HCT116 (cell line): ENCODE results near the gene SP140L. TPM values are rescaled to one million over a fixed set of nuclear protein-coding genes. Genes with fewer than 3 reads are reported as not detected.

Source experiments
- ATAC-seq: fragments of 200-7000 bp; cut with Tn5 transposase; 2 replicates; pipeline ENCODE4 v1.9.1; 2020; ENCODE audit warnings: mild to moderate bottlenecking, moderate library complexity
- BruUV-seq: library from RNA; stranded (reverse); fragments of 400-500 nt; replicated peaks from 2 replicates; lab custom pipeline; 2021; lab: Mats Ljungman, UMichigan
- CTCF ChIA-PET: fragments of 300-600 bp; sonication (Branson Sonifier 250); formaldehyde crosslinking; loops from one replicate; lab custom pipeline; 2021; ENCODE audit warnings: antibody characterized with exemption; lab: Charles Lee
- POLR2A ChIA-PET: fragments of 300-600, 350-600 bp; sonication (Branson Sonifier 250); formaldehyde crosslinking; loops from one replicate; lab custom pipeline; 2021; ENCODE audit warnings: antibody characterized with exemption; lab: Charles Lee
- RAD21 ChIA-PET, 2 experiments: fragments of 300-600 bp; sonication (Branson Sonifier 250); formaldehyde crosslinking; loops; one replicate each; lab custom pipeline; 2023; ENCODE audit warnings: low total read pairs in 2 of 2; ENCODE audit not compliant: uncharacterized antibody in 2 of 2, unreplicated experiment in 2 of 2, low non-redundant PET in 1 of 2; lab: Charles Lee
- DNase-seq: peaks from one replicate; pipeline ENCODE4 v3.0.0-alpha.2; 2010; ENCODE audit warnings: low read depth, low spot score
- H2AFZ ChIP-seq: fragments of 200-600 bp; shearing (Covaris generic), sonication (generic); 2 replicates; pipeline ENCODE4 v1.6.1; 2017; ENCODE audit warnings: low read depth, mixed run types, mixed read lengths, antibody characterized with exemption, low read length; ENCODE audit not compliant: poor library complexity, severe bottlenecking
- H3K27ac ChIP-seq: 2 replicates; pipeline ENCODE4 v1.5.1; 2012; ENCODE audit warnings: low read depth, low read length
- H3K27me3 ChIP-seq: fragments of 200-600 bp; sonication (generic); 2 replicates; pipeline ENCODE4 v1.6.1; 2016; ENCODE audit warnings: mixed run types, low read length, mixed read lengths; ENCODE audit not compliant: insufficient read depth
- H3K36me3 ChIP-seq, 2 experiments: fragments of 200-500 bp in 1 of 2; fragments of 200-600 bp in 1 of 2; sonication (Bioruptor generic) in 1 of 2; sonication (generic) in 1 of 2; 2 replicates each; pipeline versions ENCODE4 v1.5.1 to v1.6.1; 2014 to 2016; ENCODE audit warnings: low read length in 2 of 2, inconsistent platforms in 1 of 2, mixed read lengths in 1 of 2, mixed run types in 1 of 2; ENCODE audit not compliant: insufficient read depth in 2 of 2, control insufficient read depth in 1 of 2
- H3K4me1 ChIP-seq, 2 experiments: fragments of 200-600 bp in 1 of 2; sonication (generic) in 1 of 2; 2 replicates each; pipeline versions ENCODE4 v1.5.1 to v1.6.1; 2012 to 2017; ENCODE audit warnings: low read length in 2 of 2, inconsistent platforms in 1 of 2, mild to moderate bottlenecking in 1 of 2, mixed read lengths in 1 of 2, mixed run types in 1 of 2, moderate library complexity in 1 of 2; ENCODE audit not compliant: insufficient read depth in 2 of 2, control insufficient read depth in 1 of 2
- H3K4me2 ChIP-seq: fragments of 200-600 bp; sonication (generic); 2 replicates; pipeline ENCODE4 v1.6.1; 2017; ENCODE audit warnings: mixed run types, low read length, mixed read lengths
- H3K4me3 ChIP-seq, 2 experiments: fragments of 200-600 bp in 1 of 2; sonication (generic) in 1 of 2; replicated peaks in 1 of 2; 2 replicates each; pipeline ENCODE4 v1.5.1; 2011 to 2016; ENCODE audit warnings: low read length in 2 of 2, control low read depth in 1 of 2, low read depth in 1 of 2, mild to moderate bottlenecking in 1 of 2, mixed read lengths in 1 of 2, mixed run types in 1 of 2
- H3K79me2 ChIP-seq: fragments of 200-600 bp; sonication (generic); 2 replicates; pipeline ENCODE4 v1.6.1; 2017; ENCODE audit warnings: mild to moderate bottlenecking, mixed run types, low read length, moderate library complexity, mixed read lengths; ENCODE audit not compliant: insufficient read depth
- H3K9ac ChIP-seq: fragments of 200-600 bp; sonication (generic); 2 replicates; pipeline ENCODE4 v1.6.1; 2016; ENCODE audit warnings: low read length, mixed read lengths
- H3K9me2 ChIP-seq: fragments of 200-600 bp; sonication (generic), shearing (Covaris generic); 2 replicates; pipeline ENCODE4 v1.6.1; 2017; ENCODE audit warnings: mixed run types, mild to moderate bottlenecking, moderate library complexity; ENCODE audit not compliant: insufficient read depth
- H3K9me3 ChIP-seq, 2 experiments: fragments of 200-500 bp in 1 of 2; fragments of 200-600 bp in 1 of 2; sonication (Bioruptor generic) in 1 of 2; sonication (generic) in 1 of 2; 2 replicates each; pipeline ENCODE4 v1.6.1; 2014 to 2017; ENCODE audit warnings: low read length in 2 of 2, mixed read lengths in 2 of 2, inconsistent platforms in 1 of 2, low read depth in 1 of 2, mild to moderate bottlenecking in 1 of 2, mixed run types in 1 of 2, moderate library complexity in 1 of 2; ENCODE audit not compliant: control insufficient read depth in 1 of 2, insufficient read depth in 1 of 2
- H4K20me1 ChIP-seq: fragments of 200-600 bp; sonication (generic), shearing (Covaris generic); 2 replicates; pipeline ENCODE4 v1.6.1; 2017; ENCODE audit warnings: mixed run types, mild to moderate bottlenecking, moderate library complexity; ENCODE audit not compliant: insufficient read depth
- CBX3 ChIP-seq: IDR thresholded peaks from 2 replicates; pipeline ENCODE4 v1.6.1; 2012; ENCODE audit warnings: low read depth
- CEBPB ChIP-seq: IDR thresholded peaks from 2 replicates; pipeline ENCODE4 v1.6.1; 2012; ENCODE audit warnings: low read depth
- EGR1 ChIP-seq: IDR thresholded peaks from 2 replicates; pipeline ENCODE4 v1.6.1; 2012; ENCODE audit warnings: low read depth
- ELF1 ChIP-seq: IDR thresholded peaks from 2 replicates; pipeline ENCODE4 v1.6.1; 2012; ENCODE audit warnings: low read depth, borderline replicate concordance
- EZH2 ChIP-seq: fragments of 200-600 bp; sonication (generic); IDR thresholded peaks from 2 replicates; pipeline ENCODE4 v1.6.1; 2017; ENCODE audit warnings: antibody characterized with exemption, mixed run types
- EZH2phosphoT487 ChIP-seq: fragments of 200-600 bp; IDR thresholded peaks from 2 replicates; pipeline ENCODE4 v1.6.1; 2018; ENCODE audit warnings: antibody characterized with exemption, borderline replicate concordance
- FOSL1 ChIP-seq: IDR thresholded peaks from 2 replicates; pipeline ENCODE4 v1.6.1; 2012; ENCODE audit warnings: low read depth
- JUND ChIP-seq: IDR thresholded peaks from 2 replicates; pipeline ENCODE4 v1.6.1; 2012
- POLR2A ChIP-seq: IDR thresholded peaks from 2 replicates; pipeline ENCODE4 v1.7.0; 2011; ENCODE audit warnings: borderline replicate concordance; ENCODE audit not compliant: insufficient read depth, insufficient read length; ENCODE audit errors: extremely low read depth
- POLR2AphosphoS5 ChIP-seq: IDR thresholded peaks from 2 replicates; pipeline ENCODE4 v1.6.1; 2011; ENCODE audit warnings: mild to moderate bottlenecking, low read depth, low read length, moderate library complexity
- RAD21 ChIP-seq: IDR thresholded peaks from 2 replicates; pipeline ENCODE4 v1.6.1; 2012; ENCODE audit warnings: low read depth, mild to moderate bottlenecking
- SIN3A ChIP-seq: IDR thresholded peaks from 2 replicates; pipeline ENCODE4 v1.6.1; 2012; ENCODE audit warnings: low read depth
- SRF ChIP-seq: IDR thresholded peaks from 2 replicates; pipeline ENCODE4 v1.6.1; 2012; ENCODE audit warnings: low read depth
- TCF7L2 ChIP-seq: IDR thresholded peaks from 2 replicates; pipeline ENCODE4 v1.7.0; 2011; ENCODE audit warnings: borderline replicate concordance, inconsistent platforms; ENCODE audit not compliant: insufficient read depth, insufficient read length; ENCODE audit errors: extremely low read depth
- YY1 ChIP-seq: IDR thresholded peaks from 2 replicates; pipeline ENCODE4 v1.6.1; 2011; ENCODE audit warnings: low read length, low read depth, moderate library complexity, mild to moderate bottlenecking; ENCODE audit not compliant: insufficient replicate concordance; ENCODE audit errors: extremely low read depth
- ZFX ChIP-seq: fragments of 450-650 bp; IDR thresholded peaks from 2 replicates; pipeline ENCODE4 v1.6.1; 2017
- intact Hi-C: fragments of 100-400 bp; cut with micrococcal nuclease; formaldehyde crosslinking; loops from 2 replicates; pipeline ENCODE4 v1.10.0; 2022
- total RNA-seq: library from RNA; stranded (reverse); gene quantifications from one replicate; pipeline ENCODE4 v1.2.1, GENCODE V29; 2021; ENCODE audit not compliant: unreplicated experiment
- TF ChIP-seq, protein P1 (sequence below): IDR thresholded peaks from 2 replicates; pipeline ENCODE4 v1.6.1; 2012
- TF ChIP-seq, protein P2 (sequence below): IDR thresholded peaks from 2 replicates; pipeline ENCODE4 v1.6.1; 2012
- TF ChIP-seq, protein P3 (sequence below): IDR thresholded peaks from 2 replicates; pipeline ENCODE4 v1.6.1; 2011; ENCODE audit warnings: mild to moderate bottlenecking, low read length, moderate library complexity; ENCODE audit not compliant: insufficient replicate concordance; ENCODE audit errors: extremely low read depth
- TF ChIP-seq, protein P4 (sequence below): IDR thresholded peaks from 2 replicates; pipeline ENCODE4 v1.6.1; 2012; ENCODE audit warnings: low read depth

Gene SP140L
- total RNA-seq, 1 experiment from 2014 or later, result 28.9 TPM

DNA sequence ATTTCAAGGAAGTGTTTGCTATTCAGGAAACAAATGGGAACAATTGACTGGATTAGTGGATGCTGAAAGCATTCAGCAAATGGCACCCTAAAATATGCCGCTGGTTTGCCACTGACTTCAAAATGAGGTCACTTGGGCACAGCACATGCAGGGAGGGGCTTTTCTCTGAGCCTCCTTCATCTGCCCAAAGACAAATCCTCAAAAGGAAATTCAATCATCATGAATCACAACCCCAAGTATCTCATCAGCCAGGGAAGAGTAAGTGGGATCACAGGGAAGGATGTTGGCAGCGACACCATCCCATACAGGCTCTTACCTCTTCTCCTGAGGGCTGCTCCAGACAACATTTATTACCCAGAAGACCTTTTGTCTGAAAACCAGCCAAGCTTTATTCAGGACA, 14.4 kb upstream of the SP140L start:
- Histone ChIP-seq H3K4me1 (no peaks in the 10 kb centered on the region), H3K9me2 (no peaks in the 10 kb centered on the region), H3K36me3 (no peaks in the 10 kb centered on the region), H3K4me2 (no peak overlapping the region), H3K9ac (no peak overlapping the region), H3K27me3 (no peaks in the 10 kb centered on the region), H3K79me2 (no peaks in the 10 kb centered on the region), H4K20me1 (no peaks in the 10 kb centered on the region), H3K9me3 (no peaks in the 10 kb centered on the region), H3K27ac (no peak overlapping the region), H2AFZ (no peak overlapping the region), H3K4me3 (no peak overlapping the region)
- ChIA-PET POLR2A (no interaction called here), RAD21 (no interaction called here), CTCF (no interaction called here)
- no peak for ATAC-seq
- TF ChIP-seq, protein P1, sequence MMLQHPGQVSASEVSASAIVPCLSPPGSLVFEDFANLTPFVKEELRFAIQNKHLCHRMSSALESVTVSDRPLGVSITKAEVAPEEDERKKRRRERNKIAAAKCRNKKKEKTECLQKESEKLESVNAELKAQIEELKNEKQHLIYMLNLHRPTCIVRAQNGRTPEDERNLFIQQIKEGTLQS, result no peak
- TF ChIP-seq CBX3 (no peak), ELF1 (no peak), SRF (no peak), YY1 (no peak), CEBPB (no peak), FOSL1 (no peak), EZH2 (no peak), POLR2A (no peak), ZFX (no peak), EZH2phosphoT487 (no peak), JUND (no peak), RAD21 (no peak), POLR2AphosphoS5 (no peak), EGR1 (no peak), TCF7L2 (no peak), SIN3A (no peak)
- TF ChIP-seq, protein P2, sequence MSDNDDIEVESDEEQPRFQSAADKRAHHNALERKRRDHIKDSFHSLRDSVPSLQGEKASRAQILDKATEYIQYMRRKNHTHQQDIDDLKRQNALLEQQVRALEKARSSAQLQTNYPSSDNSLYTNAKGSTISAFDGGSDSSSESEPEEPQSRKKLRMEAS, result no peak
- TF ChIP-seq, protein P3, sequence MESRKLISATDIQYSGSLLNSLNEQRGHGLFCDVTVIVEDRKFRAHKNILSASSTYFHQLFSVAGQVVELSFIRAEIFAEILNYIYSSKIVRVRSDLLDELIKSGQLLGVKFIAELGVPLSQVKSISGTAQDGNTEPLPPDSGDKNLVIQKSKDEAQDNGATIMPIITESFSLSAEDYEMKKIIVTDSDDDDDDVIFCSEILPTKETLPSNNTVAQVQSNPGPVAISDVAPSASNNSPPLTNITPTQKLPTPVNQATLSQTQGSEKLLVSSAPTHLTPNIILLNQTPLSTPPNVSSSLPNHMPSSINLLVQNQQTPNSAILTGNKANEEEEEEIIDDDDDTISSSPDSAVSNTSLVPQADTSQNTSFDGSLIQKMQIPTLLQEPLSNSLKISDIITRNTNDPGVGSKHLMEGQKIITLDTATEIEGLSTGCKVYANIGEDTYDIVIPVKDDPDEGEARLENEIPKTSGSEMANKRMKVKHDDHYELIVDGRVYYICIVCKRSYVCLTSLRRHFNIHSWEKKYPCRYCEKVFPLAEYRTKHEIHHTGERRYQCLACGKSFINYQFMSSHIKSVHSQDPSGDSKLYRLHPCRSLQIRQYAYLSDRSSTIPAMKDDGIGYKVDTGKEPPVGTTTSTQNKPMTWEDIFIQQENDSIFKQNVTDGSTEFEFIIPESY, result no peak
- TF ChIP-seq, protein P4, sequence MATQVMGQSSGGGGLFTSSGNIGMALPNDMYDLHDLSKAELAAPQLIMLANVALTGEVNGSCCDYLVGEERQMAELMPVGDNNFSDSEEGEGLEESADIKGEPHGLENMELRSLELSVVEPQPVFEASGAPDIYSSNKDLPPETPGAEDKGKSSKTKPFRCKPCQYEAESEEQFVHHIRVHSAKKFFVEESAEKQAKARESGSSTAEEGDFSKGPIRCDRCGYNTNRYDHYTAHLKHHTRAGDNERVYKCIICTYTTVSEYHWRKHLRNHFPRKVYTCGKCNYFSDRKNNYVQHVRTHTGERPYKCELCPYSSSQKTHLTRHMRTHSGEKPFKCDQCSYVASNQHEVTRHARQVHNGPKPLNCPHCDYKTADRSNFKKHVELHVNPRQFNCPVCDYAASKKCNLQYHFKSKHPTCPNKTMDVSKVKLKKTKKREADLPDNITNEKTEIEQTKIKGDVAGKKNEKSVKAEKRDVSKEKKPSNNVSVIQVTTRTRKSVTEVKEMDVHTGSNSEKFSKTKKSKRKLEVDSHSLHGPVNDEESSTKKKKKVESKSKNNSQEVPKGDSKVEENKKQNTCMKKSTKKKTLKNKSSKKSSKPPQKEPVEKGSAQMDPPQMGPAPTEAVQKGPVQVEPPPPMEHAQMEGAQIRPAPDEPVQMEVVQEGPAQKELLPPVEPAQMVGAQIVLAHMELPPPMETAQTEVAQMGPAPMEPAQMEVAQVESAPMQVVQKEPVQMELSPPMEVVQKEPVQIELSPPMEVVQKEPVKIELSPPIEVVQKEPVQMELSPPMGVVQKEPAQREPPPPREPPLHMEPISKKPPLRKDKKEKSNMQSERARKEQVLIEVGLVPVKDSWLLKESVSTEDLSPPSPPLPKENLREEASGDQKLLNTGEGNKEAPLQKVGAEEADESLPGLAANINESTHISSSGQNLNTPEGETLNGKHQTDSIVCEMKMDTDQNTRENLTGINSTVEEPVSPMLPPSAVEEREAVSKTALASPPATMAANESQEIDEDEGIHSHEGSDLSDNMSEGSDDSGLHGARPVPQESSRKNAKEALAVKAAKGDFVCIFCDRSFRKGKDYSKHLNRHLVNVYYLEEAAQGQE, result no peak
- no peak for DNase-seq
- intact Hi-C loops, result no loop called here
- no TSS peak for BruUV-seq
